Large intestine (tissue), 3 donors: ENCODE measurements around the gene SH2D3A. TPM values are rescaled to one million over a fixed set of nuclear protein-coding genes. Genes with fewer than 3 reads are reported as not detected.
"Not testable (repeated sequence)": the region's sequence is repeated elsewhere in the genome, so short reads cannot be mapped to it uniquely, and the experiment has no call there.

ENCODE experiments used
- DNase-seq, 2 donors: peaks; one replicate each; pipeline versions ENCODE4 v3.0.0 to v3.0.0-alpha.2; 2013
- H3K27ac ChIP-seq: one replicate; pipeline ENCODE4 v1.5.1; 2013; ENCODE audit warnings: low read length
- H3K27me3 ChIP-seq: 2 replicates; pipeline ENCODE4 v1.6.1; 2013; ENCODE audit warnings: low read length; ENCODE audit not compliant: control insufficient read depth, insufficient read depth
- H3K36me3 ChIP-seq: 2 replicates; pipeline ENCODE4 v1.6.1; 2013; ENCODE audit warnings: low read length; ENCODE audit not compliant: control insufficient read depth, insufficient read depth
- H3K4me1 ChIP-seq: one replicate; pipeline ENCODE4 v1.6.1; 2013; ENCODE audit warnings: low read length; ENCODE audit not compliant: control insufficient read depth, insufficient read depth
- H3K4me3 ChIP-seq: one replicate; pipeline ENCODE4 v1.5.1; 2013; ENCODE audit warnings: low read length
- H3K9me3 ChIP-seq: one replicate; pipeline ENCODE4 v1.6.1; 2013; ENCODE audit warnings: mild to moderate bottlenecking, low read depth, low read length, moderate library complexity; ENCODE audit not compliant: control insufficient read depth
- WGBS: methylation state at CpG from one replicate; pipeline ENCODE4 v1.1.5; 2013; ENCODE audit warnings: low lambda C conversion rate; ENCODE audit not compliant: insufficient coverage; 5-methylcytosine and 5-hydroxymethylcytosine counted together
- polyA plus RNA-seq: library from polyadenylated mRNA; unstranded; fragments of 120-200 nt; gene quantifications from one replicate; pipeline ENCODE4 v1.2.1, GENCODE V29; 2013

SH2D3A gene
- polyA plus RNA-seq, 1 donor = 26.3 TPM

- Histone ChIP-seq H3K27ac (no peak overlapping the region), H3K4me3 (no peak overlapping the region), H3K4me1 (no peaks in the 10 kb centered on the region), H3K36me3 (no peaks in the 10 kb centered on the region), H3K9me3 (no peaks in the 10 kb centered on the region), H3K27me3 (peaks cover 22% of the 10 kb centered on the region)
- WGBS = no CpG with 5 or more reads among the region's 24 CpGs
- no peak for DNase-seq
Observed at GRCh38 chr19:6713773-6714692, 53.2 kb downstream of the SH2D3A start.

DNA sequence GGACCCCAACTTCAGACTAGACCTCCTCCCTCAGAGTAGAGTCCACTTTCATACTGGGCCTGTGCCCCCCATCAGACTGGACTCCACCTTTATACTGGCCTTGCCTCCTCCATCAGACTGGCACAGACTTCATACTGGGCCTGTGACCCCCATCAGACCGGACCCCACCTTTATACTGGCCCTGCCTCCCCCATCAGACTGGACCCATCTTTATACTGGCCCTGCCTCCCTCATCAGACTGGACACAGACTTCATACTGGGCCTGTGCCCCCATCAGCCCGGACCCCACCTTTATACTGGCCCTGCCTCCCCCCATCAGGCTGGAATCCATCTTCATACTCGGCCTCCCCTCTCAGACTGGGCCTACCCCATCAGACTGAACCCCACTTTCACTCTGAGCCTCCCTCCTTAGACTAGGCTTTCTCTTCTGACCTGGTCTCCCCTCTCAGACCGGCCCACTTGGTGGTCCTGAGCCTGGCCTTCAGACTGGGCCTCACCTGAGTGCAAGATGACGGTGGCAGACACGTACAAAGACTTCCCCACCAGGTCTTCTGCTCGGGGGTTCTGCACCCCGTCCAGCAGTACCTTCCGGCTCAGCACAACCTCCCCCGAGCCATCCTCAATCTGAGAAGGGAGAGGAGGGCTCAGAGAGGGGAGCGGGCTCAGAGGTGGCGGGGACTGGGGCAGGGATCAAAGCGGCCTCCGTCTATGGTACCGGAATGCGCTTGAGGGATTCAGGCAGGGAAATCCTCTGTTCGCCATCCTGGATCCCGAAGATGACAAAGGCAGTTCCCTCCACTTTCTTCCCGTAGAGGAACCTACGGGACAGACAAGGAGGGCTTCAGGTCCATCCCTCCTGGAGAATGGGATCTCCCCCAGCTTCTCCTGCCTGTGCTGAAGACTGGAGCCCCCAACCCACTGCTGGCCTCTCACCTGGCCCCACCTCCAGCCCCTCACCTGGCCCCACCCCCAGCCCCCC is 54.3 kb downstream of the SH2D3A start:
- no peak for DNase-seq
- H3K36me3 ChIP-seq = no peaks in the 10 kb centered on the region
- peaks cover 25% of the 10 kb centered on the region for H3K27me3 ChIP-seq
- H3K9me3 ChIP-seq = no peaks in the 10 kb centered on the region
- 100% methylated on average over 1 of the region's 20 CpGs for WGBS
- no peak overlapping the region for H3K4me3 ChIP-seq
- H3K27ac ChIP-seq = no peak overlapping the region
- H3K4me1 ChIP-seq = no peaks in the 10 kb centered on the region

DNA sequence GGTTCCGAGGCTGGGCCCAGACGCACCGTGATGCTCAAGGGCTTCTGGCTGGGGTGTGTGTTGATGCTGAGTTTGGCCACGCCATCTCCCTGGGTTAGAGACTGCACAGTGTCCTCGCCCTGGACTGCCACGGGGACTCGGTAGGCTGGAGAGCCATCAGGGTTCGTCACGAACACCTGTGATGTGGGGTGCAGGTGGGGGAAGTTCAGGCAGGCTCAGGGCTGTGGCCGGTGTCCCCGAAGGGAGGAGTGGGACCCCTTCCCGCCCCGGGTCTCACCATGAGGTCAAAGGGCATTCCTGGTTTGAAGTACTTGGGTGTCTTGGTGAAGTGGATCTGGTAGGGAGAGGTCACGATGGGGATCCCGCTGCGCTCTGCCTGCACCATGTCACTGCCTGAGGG is 55.0 kb downstream of the SH2D3A start:
- WGBS = no CpG with 5 or more reads among the region's 16 CpGs
- H3K27ac ChIP-seq = no peak overlapping the region
- H3K4me3 ChIP-seq = no peak overlapping the region
- no peak for DNase-seq
- H3K36me3 ChIP-seq = no peaks in the 10 kb centered on the region
- no peaks in the 10 kb centered on the region for H3K9me3 ChIP-seq
- no peaks in the 10 kb centered on the region for H3K4me1 ChIP-seq
- H3K27me3 ChIP-seq = peaks cover 25% of the 10 kb centered on the region

DNA sequence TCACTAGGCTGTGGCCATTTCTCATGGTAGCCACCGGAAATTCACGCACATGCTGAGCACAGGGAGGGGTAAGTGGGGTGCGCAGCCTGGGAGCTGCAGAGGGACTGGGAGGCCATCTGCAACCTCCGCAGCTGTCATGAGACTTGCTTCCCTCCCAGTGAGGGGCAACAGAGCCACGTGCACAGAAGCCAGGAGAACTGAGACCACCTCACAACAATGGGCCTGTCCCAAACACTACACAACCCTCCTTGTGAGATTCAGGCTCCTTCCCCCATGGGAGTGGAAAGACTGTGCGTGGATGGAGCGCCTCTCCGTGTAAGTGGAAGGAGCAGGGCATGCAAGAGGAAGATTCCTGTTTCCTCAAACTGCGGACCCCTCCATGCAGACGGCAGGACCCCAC is 55.6 kb downstream of the SH2D3A start:
- Histone ChIP-seq H3K36me3 (no peaks in the 10 kb centered on the region), H3K27me3 (peaks cover 25% of the 10 kb centered on the region), H3K27ac (no peak overlapping the region), H3K4me3 (no peak overlapping the region), H3K4me1 (no peaks in the 10 kb centered on the region), H3K9me3 (no peaks in the 10 kb centered on the region)
- DNase-seq = no peak
- WGBS = no CpG with 5 or more reads among the region's 10 CpGs

DNA sequence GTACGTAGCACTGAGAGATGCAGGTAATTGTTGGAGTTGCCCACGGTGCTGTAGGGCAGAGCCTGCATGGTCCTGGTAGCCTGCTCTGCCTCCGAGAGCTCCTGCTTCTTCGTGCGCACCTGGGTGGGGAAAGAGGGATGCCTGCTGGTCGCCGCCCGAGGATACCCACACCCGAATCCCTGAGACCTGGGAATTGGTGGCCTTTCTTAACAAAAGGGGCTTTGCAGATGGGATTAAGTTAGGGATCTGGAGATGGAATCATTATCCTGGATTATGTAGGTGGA is 56.2 kb downstream of the SH2D3A start:
- peaks cover 25% of the 10 kb centered on the region for H3K27me3 ChIP-seq
- no peaks in the 10 kb centered on the region for H3K36me3 ChIP-seq
- no peaks in the 10 kb centered on the region for H3K4me1 ChIP-seq
- H3K4me3 ChIP-seq = no peak overlapping the region
- H3K27ac ChIP-seq = no peak overlapping the region
- DNase-seq = no peak
- no peaks in the 10 kb centered on the region for H3K9me3 ChIP-seq
- WGBS = no CpG with 5 or more reads among the region's 9 CpGs

DNA sequence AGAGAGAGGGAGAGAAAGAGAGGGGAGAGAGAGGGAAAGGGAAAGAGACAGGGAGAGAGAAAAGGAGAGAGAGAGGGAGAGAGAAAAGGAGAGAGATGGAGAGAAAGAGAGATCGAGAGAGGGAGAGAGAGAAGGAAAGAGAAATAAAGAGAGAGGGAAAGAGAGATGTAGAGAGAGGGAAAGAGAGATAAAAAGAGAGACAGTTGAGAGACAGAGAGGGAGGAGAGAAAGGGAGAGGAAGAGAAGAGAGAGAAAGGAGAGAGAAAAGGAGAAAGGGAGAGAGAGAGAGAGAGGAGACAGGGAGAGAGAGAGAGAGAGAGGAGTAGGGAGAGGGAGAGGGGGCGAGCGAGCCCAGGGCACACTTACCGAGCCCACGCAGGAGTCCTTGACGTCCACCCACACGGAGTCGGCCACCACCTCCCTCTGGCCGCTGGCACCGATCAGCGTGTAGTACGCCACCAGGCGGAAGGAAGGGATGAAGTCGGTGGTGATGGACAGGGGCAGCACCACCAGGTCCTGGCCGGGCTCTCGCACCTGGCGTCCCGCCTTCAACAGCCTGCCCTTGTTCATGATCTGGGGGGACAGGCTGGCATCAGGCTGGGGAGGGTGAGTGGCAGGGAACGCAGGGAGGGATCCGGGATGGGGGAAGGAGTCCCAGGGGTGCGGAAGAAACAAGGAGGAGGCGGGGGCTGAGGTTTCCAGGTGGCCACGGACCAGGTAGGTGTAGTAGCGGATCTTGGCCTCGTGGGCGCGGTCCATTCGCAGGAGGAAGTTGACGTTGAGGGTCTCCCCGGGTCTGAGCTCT is 56.8 kb downstream of the SH2D3A start:
- H3K4me3 ChIP-seq = no peak overlapping the region
- peaks cover 25% of the 10 kb centered on the region for H3K27me3 ChIP-seq
- WGBS = 65% methylated on average over 1 of the region's 30 CpGs
- no peaks in the 10 kb centered on the region for H3K36me3 ChIP-seq
- H3K4me1 ChIP-seq = no peaks in the 10 kb centered on the region
- no peak overlapping the region for H3K27ac ChIP-seq
- H3K9me3 ChIP-seq = no peaks in the 10 kb centered on the region
- DNase-seq = no peak

DNA sequence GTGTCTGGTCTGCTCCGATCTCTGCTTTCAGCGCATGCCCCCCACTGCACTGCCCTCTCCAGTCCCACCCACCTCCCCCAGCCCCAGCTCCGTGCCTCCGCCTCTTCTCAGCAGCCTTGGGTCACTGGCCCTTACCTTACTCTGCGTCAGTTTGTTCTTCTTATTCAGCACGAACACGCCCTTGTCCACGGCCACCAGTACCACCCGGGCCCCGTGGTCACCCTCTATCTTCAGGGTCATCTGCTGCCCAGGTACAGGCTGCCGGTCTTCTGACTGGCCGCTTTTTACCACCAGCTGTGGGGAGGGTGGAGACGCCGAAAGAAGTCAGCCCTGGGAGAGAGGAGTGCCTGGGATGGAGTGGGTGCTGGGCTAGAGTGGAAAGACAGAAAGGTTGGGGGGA is 57.7 kb downstream of the SH2D3A start:
- Histone ChIP-seq H3K27ac (no peak overlapping the region), H3K4me3 (no peak overlapping the region), H3K27me3 (peaks cover 25% of the 10 kb centered on the region), H3K4me1 (no peaks in the 10 kb centered on the region), H3K36me3 (no peaks in the 10 kb centered on the region), H3K9me3 (no peaks in the 10 kb centered on the region)
- WGBS = 20% methylated on average over 3 of the region's 14 CpGs
- no peak for DNase-seq

DNA sequence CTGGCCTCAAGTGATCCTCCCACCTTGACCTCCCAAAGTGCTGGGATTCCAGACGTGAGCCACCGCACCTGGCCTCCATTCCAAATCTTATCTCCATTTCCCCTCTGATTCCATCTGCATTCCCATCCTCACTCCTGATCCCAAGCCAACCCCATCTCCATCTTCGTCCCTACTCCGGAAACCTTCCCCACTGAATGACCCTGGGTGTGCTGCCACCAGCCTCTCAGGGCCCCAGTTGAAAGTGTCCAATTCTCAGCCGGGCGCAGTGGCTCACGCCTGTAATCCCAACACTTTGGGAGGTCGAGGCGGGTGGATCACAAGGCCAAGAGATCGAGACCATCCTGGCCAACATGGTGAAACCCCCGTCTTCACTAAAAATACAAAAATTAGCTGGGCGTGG is 58.3 kb downstream of the SH2D3A start:
- not testable (repeated sequence) for H3K4me3 ChIP-seq, H3K36me3 ChIP-seq, H3K9me3 ChIP-seq, DNase-seq, H3K4me1 ChIP-seq, H3K27ac ChIP-seq
- peaks cover 25% of the 10 kb centered on the region for H3K27me3 ChIP-seq
- WGBS = no CpG with 5 or more reads among the region's 12 CpGs

- Histone ChIP-seq H3K9me3 (no peaks in the 10 kb centered on the region), H3K36me3 (no peaks in the 10 kb centered on the region), H3K4me3 (no peak overlapping the region), H3K4me1 (no peaks in the 10 kb centered on the region), H3K27ac (no peak overlapping the region), H3K27me3 (peaks cover 25% of the 10 kb centered on the region)
- no peak for DNase-seq
- no CpG with 5 or more reads among the region's 3 CpGs for WGBS
Observed at GRCh38 chr19:6708346-6708745, 58.9 kb downstream of the SH2D3A start.

DNA sequence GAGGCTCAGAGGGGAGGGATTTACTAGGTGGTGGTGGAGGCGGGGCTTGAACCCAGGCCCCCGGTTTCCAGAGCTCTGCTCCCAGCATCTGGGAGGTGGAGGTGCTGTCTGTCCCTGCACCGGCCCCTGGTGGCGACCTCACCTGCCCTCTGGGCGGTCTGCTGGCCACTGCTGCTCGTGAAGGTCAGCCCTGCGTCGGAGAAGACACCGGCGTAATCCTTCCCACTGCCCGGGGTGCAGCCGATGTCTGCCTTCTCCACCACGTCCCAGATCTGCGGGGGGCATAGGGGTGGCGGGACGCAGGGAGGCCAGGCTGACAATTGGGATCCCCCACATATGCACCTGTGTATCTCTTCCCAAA is 59.6 kb downstream of the SH2D3A start:
- Histone ChIP-seq H3K27ac (no peak overlapping the region), H3K4me3 (no peak overlapping the region), H3K9me3 (no peaks in the 10 kb centered on the region), H3K27me3 (peaks cover 25% of the 10 kb centered on the region), H3K4me1 (no peaks in the 10 kb centered on the region), H3K36me3 (no peaks in the 10 kb centered on the region)
- no peak for DNase-seq
- WGBS = no CpG with 5 or more reads among the region's 16 CpGs
